Measurements from ENCODE around the gene TCAP. TPM values are rescaled to one million over a fixed set of nuclear protein-coding genes. Genes with fewer than 3 reads are reported as not detected.

The TCAP gene
- total RNA-seq, 2 donors from 2014 or later = 6.4 to 16.9 TPM

GRCh38 chr17:39672522-39673334 is 7.6 kb downstream of the TCAP start:
- H3K9me3 ChIP-seq = no peaks in the 10 kb centered on the region
- H3K4me3 ChIP-seq = no peak overlapping the region
- H3K27me3 ChIP-seq (replicated peaks; ENCODE audit: insufficient read depth) = no peaks in the 10 kb centered on the region
- H3K36me3 ChIP-seq = no peaks in the 10 kb centered on the region
- ATAC-seq (ENCODE audit: insufficient number of reproducible peaks, low FRiP score, low read depth) = no peak
- H3K4me1 ChIP-seq (ENCODE audit: control insufficient read depth in 1 of 2, low read depth in 2 of 2) = peaks cover 27 to 61% of the 10 kb centered on the region in 2 donors
- TF ChIP-seq, protein P1, sequence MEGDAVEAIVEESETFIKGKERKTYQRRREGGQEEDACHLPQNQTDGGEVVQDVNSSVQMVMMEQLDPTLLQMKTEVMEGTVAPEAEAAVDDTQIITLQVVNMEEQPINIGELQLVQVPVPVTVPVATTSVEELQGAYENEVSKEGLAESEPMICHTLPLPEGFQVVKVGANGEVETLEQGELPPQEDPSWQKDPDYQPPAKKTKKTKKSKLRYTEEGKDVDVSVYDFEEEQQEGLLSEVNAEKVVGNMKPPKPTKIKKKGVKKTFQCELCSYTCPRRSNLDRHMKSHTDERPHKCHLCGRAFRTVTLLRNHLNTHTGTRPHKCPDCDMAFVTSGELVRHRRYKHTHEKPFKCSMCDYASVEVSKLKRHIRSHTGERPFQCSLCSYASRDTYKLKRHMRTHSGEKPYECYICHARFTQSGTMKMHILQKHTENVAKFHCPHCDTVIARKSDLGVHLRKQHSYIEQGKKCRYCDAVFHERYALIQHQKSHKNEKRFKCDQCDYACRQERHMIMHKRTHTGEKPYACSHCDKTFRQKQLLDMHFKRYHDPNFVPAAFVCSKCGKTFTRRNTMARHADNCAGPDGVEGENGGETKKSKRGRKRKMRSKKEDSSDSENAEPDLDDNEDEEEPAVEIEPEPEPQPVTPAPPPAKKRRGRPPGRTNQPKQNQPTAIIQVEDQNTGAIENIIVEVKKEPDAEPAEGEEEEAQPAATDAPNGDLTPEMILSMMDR (IDR thresholded peaks at IDR 0.05) = no peak
- H3K27ac ChIP-seq = no peak overlapping the region
- DNase-seq (ENCODE audit: low spot score) = no peak

DNA sequence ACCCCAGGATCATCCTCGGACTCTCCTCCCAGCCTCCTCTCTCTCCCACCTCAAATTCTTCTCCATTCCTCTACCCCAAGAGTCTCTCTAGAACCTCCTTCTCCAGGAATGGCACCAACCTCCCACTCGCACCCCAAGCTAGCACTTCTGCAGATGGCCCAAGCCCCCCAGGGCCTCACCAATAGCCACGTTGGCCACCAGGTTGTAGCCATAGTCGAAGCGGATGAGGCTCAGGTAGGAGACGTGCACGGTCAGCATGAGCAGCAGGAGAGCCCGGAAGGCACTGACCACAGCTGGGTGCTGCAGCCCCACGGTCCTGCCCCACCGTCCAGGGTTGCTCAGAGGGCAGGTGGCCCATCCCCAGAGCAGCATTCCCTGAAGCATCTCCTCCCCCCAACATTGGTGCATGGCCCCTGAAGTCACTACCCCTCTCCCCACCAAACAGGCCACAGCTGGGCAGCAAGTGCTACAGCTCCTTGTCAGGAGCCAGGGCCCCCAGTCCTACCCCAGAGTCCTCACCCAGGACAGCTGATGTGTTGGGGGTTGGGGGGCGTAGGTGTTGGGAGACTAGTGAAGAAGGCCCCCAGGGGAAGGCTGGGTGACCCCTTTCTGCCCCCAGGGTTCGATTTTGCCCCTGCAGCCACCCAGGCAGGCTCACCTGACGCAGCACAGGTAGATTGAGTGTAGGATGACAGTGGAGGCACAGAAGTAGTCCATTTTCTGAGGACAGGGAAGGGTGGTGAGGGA is 8.4 kb downstream of the TCAP start:
- Histone ChIP-seq H3K36me3 (no peaks in the 10 kb centered on the region), H3K27ac (no peak overlapping the region), H3K9me3 (no peaks in the 10 kb centered on the region), H3K4me1 (ENCODE audit: control insufficient read depth in 1 of 2, low read depth in 2 of 2) (peaks cover 28 to 61% of the 10 kb centered on the region in 2 donors), H3K27me3 (replicated peaks; ENCODE audit: insufficient read depth) (no peaks in the 10 kb centered on the region), H3K4me3 (no peak overlapping the region)
- no peak for ATAC-seq (ENCODE audit: insufficient number of reproducible peaks, low FRiP score, low read depth)
- no peak for DNase-seq (ENCODE audit: low spot score)
- TF ChIP-seq, protein P1 (IDR thresholded peaks at IDR 0.05) = no peak

DNA sequence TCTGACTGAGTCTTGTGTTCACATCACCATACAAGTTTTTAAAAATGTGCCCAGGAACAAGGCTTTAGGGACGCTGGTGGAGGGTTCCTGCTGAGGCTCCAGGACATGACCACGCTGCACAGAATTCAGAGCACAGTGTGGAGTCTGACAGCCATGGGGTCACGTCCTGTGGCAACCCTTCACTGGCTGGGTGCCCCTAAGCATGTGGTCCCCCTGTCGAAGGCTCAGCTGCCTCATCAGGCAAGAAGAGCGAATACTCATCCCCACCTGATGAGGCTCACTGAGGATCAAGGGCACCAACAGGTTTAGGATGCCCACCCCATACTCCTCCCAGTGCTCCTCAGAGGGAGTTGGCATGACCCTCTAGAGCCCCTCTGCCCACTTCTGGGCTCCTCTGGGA is 9.0 kb downstream of the TCAP start:
- Histone ChIP-seq H3K27me3 (replicated peaks; ENCODE audit: insufficient read depth) (no peaks in the 10 kb centered on the region), H3K4me3 (no peak overlapping the region), H3K36me3 (no peaks in the 10 kb centered on the region), H3K4me1 (ENCODE audit: control insufficient read depth in 1 of 2, low read depth in 2 of 2) (peaks cover 30 to 65% of the 10 kb centered on the region in 2 donors), H3K27ac (peak overlapping the region; percentile 87), H3K9me3 (no peaks in the 10 kb centered on the region)
- ATAC-seq (ENCODE audit: insufficient number of reproducible peaks, low FRiP score, low read depth) (no peak), DNase-seq (ENCODE audit: low spot score) (no peak)
- TF ChIP-seq, protein P1 (IDR thresholded peaks at IDR 0.05) = no peak

DNA sequence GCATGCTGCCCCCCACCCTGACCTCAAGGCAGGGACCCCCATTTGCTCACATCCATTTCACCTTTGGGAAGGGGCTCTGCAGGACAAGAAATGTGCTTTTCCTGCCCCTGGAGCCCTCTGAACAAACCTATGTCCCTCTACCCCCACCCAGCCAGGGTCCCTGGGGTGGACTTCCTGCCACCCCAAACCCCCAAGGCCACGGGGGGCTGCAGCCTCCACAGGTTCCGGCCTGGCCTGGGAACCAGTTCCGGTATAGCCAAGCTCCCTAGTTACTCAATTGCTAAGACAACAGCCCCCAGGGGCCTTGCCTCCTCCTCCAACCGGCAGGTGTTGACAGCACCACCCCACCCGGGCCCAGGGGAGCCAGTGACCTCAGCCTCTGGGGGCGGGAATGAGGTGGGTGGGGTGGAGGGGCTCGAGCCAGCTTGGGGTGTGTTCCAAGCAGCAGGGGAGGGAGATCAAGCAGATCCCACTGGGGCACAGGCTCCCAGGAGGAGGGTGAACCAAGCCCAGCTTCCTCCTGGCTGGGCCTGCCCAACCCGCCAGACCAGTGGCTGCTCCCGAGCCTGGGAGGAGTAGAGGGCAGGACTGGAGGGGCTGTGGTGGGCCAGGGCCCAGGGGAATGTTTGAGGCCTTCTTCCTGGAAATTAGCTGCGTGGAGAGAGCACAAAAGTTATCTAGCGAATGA is 9.7 kb downstream of the TCAP start:
- DNase-seq (ENCODE audit: low spot score) = no peak
- Histone ChIP-seq H3K27ac (peak overlapping the region; percentile 87), H3K4me1 (ENCODE audit: control insufficient read depth in 1 of 2, low read depth in 2 of 2) (peaks cover 33 to 71% of the 10 kb centered on the region in 2 donors), H3K36me3 (no peaks in the 10 kb centered on the region), H3K27me3 (replicated peaks; ENCODE audit: insufficient read depth) (no peaks in the 10 kb centered on the region), H3K4me3 (no peak overlapping the region), H3K9me3 (no peaks in the 10 kb centered on the region)
- TF ChIP-seq, protein P1 (IDR thresholded peaks at IDR 0.05) = no peak
- ATAC-seq (ENCODE audit: insufficient number of reproducible peaks, low FRiP score, low read depth) = no peak

Data from thoracic aorta (tissue), 2 donors.